NCI-H2227 (cell line): ENCODE data around the gene FAM171A2.
"Not testable (repeated sequence)": the region's sequence is repeated elsewhere in the genome, so short reads cannot be mapped to it uniquely, and the experiment has no call there.

Experiments
- DNase-seq: peaks from one replicate; lab custom pipeline; 2025; ENCODE audit not compliant: unreplicated experiment; lab: John Stamatoyannopoulos, UW

FAM171A2 gene

DNA sequence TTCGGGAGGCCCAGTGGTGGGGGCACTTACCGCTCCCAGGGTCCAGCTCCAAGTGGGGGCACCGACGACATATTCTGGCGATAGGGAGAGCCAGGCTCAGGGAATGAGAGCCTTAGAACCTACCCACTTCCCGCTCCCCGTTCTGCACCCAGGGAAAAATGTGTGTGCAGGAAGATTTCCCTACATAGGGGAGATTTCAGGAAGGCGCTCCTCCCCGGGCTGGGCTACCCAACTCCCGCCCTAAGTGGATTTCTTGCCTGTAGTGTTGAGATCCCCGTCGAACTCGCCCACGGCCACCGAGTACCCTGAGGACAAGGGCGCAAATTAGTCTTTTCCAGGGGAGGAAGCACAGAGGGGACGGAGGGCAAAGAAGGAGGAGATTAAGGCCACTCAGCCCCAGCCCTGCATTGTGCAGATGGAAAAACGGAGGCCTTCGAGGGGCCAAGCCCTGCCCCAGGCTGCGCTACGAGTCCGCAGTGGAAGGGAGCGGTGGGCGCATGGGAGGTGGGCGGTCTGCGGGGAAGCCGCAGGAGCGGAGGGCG lies 20.7 kb upstream of the FAM171A2 start:
- no peak for DNase-seq

DNA sequence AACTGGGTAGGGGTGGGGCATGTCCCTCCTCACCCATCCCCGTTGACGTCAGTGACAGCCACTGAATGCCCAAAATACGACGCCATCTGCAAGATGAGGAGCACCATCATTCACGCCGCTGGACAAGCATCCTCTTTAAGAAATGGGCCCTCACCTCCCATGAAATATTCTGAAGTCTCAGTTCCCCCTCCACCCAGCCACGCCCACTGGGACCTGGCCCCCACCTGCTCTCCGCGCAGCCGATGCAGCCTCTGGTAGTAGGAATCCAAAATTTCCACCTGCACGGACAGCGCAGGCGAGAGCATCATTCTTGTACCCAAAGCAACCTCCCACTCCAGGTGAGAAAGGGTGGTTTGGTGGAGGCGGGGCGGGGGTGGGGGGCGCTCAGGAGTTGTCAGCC lies 20.2 kb upstream of the FAM171A2 start:
- DNase-seq: no peak

DNA sequence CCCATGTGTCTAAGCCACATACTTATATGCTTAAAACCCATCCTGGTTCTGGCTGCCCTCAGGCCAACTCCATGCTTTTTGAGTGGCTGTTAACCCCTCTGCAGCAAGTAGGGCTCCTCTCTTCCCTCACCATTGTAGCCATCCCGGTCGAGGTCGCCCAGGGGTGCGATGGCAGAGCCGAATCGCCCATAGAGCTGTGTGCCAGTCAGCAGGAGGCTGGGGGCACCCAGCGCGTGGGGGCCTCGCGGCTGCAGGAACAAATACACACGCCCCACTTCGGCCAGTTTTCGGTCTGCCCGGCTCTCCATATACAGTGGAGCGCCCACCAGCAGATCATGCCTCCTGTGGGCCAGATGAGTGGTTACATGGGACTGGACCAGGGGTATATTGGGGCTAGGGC lies 19.7 kb upstream of the FAM171A2 start:
- no peak for DNase-seq

DNA sequence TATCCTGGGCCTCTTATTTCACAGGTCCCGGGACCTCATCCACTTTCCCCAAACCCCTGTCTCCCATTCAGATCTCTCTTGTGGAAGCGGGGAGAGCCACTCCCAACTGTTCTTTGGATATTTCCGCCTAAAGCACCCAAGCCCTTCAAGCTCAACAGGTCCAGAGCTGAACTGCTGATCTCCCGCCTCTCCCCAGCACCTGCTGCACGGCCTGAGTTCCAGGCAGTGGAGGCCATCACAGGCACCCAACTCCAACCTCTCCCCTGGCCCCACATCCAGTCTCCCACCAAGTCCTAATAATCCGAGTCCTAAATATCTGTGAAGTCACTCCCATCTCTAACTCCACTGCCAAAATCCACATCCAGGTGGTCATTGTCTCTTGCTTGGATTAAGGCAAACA lies 19.3 kb upstream of the FAM171A2 start:
- DNase-seq: no peak

DNA sequence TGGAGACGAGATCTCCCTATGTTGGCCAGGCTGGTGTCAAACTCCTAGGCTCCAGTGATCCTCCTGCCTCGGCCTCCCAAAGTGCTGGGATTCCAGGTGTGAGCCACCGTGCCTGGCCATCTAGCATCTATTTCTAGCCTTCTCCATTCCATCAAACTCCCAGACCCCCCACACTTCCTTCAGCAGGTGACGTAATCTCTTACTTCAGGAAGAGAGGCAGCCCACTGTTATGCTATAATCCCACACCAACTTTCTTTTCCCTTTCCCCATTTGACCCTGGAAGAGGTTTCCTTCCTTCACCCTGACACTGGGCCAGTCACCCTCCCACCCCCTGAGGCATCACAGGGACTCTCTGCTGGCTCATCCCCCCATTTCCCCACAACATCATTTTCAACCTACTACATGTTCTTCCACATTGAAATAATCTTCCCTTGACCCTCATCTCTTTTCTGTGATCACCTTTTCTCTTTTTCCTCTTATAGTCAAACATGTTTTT lies 18.2 kb upstream of the FAM171A2 start:
- DNase-seq: no peak

DNA sequence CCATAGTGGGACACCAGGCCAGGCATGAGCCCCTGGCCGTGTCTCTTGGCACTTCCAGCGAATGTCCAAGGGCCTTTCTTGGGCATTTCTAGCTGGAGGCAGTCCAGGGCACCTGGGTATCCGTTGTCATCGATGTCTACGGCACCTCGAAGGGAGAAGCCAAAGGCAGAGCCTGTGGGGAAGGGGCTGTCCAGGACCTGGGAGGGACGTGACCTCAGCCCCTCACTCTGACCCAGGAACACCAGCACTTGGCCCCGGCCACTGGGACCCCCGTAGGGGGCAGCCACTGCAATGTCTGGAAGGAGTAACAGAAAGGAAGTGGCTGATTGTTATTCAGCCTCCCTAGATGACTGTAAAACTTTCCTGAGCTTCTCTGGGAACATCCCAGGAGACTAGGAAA lies 17.1 kb upstream of the FAM171A2 start:
- DNase-seq: no peak

DNA sequence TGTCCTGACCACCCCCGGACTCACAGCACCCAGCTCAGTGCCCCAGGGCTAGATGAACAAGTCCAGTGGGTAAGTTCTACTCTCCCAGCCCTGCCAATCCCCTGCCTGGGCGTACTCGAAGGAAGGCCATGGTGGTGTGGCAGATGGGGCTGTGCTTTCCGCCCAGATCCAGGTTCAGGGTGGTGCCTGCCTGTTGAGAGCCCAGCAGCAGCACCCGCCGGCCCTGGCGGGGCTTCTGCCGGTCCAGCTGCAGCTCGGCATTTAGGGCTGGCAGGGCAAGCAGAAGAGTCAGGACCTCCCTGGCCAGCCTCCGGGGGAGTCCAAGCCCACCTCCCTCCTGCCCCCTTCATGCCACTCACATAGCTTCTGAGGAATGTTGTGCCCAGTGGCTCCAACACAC lies 16.2 kb upstream of the FAM171A2 start:
- DNase-seq: no peak

DNA sequence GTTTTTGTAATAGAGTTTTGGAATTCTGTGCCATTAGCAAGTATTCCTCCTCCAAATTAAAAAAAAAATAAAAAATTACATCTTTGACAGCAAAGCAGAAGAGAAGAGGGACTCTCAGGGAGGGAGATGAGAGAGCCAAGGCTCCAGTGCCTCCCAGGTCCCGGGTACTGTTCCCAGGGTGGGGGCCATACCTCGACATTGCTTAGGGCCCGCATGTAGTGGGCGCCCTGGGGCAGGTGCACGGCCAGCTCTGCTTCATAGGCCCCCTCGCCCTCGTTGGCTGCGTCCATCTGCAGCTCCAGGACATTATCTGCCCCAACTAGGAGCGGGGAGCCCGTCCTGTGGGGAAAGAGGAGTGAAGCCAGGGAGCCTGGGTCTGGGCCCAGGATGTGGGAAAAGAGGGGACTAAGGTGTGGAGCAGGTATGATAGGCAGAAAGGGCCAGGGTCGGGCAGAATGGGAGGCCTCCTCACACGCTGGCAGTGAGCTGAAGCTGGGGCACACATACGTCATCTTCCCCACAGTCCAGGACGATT lies 14.6 kb upstream of the FAM171A2 start:
- DNase-seq: no peak

DNA sequence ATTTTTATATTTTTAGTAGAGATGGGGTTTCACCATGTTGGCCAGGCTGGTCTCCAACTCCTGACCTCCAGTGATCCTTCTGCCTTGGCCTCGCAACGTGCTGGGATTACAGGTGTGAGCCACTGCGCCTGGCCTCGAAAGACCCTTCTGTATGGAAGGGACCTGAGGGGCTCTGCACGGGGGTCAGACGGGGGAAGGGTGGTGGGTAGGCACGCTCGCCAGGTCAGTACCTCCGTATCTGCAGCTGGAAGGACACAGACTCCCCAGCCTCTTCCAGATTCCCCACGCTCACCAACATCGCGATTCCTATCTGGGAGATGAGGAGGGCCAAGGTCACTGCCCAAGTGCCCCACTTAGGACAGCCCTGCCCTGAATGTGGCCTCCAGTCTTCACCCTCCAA lies 13.1 kb upstream of the FAM171A2 start:
- no peak for DNase-seq

DNA sequence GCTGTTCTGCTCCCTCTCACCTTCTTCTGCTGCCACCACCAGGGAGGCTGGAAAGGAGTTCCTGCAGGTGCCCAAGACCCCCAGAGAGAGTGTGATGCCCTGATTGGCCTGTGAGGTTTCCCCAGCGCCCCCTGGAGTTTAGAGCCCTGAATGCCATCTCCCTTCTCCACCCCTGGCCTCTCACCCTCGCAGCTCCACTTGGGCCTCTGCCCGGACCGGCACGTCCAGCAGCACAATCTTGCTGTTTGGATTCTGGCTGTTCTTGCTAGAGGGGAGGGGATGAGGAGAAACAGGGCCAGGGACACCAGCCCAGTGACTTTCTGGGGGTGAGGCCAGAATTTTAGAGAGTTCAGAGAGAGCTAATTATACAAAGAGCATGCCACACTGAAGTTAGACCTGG lies 12.5 kb upstream of the FAM171A2 start:
- no peak for DNase-seq

DNA sequence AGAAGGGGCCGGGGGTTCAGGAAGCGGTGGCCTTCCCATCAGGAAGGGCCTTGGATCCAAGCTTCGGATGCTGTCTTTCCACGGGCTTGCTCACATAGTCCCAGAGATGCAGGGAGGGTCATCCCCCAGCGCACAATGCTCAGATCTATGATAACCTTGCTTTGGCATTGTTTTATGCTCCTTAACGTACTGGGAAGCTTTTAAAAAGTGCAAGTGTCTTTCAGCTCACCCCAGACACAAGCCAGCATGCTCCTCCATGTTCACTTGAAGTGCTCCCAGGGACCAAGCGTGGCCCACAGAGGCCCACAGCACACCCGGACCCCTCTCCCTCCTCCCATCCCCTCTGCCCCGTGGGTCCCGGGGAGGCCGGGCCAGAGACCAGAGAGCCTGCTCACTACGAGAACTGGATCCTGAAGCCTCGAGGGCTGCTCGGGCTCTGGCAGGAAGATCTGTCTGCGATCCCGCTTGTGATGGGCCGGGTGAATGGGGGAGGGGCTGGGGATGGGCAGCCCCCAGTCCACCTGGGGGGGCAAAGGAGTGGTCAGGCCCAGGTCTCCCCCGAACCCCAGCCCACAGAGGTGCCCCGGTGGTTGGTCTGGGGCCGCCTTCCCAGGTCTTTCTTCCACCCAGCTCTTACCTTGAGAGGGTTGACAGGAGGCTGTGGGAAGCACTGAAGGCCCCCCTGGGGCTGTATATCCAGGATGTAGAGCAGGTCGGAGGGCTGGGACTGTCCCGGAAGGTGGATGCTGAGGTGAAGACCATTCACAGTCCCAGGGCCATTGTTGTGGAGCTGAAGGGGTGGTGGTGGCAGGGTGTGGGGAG lies 11.8 kb upstream of the FAM171A2 start:
- no peak for DNase-seq

DNA sequence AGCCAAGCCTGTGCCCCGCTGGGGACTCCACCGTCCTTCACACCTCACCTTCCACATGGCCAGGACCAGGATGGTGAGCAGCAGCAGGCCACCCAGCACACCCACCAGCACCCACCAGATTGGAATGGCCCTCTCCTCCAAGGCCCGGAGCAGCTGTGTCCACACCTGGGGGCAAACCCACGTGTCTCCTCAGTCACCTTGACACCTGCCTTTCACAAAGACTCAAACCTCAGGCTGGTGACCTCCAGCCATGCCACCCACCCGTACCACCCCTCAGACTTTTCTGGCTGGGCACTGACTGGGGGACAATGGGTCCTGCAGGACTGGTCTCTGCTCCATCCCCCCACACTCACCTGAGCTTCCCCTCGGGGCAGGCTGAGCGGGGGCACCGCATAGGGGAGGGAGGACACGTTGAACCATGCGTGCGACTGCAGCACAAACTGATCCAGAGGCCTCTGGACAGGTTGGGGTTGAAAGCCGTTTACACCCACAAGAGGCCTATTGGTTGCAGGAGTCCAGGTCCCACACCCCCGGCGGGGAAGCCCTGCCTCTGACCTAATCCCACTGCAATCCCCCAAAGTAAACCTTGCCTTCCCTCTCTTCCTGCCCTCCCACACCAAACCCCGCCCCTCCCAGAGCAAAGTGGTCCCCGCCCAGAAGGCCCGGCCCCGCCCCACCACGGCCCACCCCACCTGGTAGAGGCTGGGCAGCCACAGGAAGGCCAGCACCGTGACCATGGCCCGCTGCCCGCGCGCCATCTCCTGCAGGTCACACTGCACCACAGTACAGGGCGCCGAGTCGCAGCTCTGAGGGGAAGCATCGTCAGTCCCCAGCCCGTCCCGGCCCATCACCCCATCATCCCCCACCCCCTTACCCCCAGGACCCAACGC lies 10.9 kb upstream of the FAM171A2 start:
- DNase-seq: no peak

DNA sequence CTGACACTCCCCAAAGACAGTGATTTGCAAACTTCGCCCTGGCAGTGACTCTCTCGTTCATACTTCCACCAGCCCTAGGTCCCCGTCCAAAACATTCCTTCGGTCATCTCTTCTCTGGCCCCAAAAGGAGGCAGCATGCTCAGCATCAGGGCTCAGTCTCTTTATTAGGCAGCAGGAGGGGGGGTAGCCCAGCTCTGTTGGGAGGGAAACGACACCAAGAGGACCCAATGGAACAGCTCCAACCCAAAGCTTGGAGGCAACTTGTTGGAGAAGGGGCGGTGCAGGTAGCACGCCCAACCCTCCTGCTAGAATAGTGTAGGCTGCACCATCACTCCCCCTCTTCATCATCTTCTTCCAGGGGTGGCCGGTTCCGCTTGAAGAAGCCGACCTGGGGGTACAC lies 8.4 kb upstream of the FAM171A2 start:
- DNase-seq: no peak

DNA sequence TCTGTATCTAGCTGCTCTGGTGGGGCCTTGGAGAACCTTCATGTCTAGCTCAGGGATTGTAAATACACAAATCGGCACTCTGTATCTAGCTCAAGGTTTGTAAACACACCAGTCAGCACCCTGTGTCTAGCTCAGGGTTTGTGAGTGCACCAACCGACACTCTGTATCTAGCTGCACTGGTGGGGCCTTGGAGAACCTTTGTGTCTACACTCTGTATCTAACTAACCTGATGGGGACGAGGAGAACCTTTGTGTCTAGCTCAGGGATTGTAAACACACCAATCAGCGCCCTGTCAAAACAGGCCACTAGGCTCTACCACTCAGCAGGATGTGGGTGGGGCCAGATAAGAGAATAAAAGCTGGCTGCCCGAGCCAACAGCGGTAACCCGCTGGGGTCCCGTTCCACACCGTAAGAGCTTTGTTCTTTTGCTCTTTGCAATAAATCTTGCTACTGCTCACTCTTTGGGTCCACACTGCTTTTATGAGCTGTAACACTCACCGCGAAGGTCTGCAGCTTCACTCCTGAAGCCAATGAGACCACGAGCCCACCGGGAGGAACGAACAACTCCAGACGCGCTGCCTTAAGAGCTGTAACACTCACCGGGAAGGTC lies 5.9 kb upstream of the FAM171A2 start:
- DNase-seq: not testable (repeated sequence)

DNA sequence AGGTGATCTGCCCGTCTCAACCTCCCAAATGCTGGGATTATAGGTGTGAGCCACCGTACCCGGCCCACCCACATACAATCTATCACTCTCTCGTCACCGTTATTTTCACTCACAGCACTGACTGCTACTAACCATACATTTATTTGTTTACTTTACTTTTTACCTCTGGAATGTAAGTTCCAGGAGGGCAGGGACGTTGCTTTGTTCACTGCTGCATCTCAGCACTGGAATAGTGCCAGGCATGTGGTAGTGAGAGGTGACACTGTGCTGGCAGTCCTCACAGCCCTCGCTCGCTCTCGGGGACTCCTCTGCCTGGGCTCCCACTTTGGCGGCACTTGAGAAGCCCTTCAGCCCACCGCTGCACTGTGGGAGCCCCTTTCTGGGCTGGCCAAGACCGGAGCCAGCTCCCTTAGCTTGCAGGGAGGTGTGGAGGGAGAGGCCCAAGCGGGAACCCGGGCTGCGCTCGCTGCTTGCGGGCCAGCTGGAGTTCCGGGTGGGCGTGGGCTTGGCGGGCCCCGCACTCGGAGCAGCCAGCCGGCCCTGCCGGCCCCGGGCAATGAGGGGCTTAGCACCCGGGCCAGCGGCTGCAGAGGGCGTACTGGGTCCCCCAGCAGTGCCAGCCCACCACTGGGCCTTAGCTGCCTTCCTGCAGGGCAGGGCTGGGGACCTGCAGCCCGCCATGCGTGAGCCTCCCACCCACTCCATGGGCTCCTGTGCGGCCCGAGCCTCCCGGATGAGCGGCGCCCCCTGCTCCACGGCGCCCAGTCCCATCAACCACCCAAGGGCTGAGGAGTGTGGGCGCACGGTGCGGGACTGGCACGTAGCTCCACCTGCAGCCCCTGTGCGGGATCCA lies 5.0 kb upstream of the FAM171A2 start:
- not testable (repeated sequence) for DNase-seq

DNA sequence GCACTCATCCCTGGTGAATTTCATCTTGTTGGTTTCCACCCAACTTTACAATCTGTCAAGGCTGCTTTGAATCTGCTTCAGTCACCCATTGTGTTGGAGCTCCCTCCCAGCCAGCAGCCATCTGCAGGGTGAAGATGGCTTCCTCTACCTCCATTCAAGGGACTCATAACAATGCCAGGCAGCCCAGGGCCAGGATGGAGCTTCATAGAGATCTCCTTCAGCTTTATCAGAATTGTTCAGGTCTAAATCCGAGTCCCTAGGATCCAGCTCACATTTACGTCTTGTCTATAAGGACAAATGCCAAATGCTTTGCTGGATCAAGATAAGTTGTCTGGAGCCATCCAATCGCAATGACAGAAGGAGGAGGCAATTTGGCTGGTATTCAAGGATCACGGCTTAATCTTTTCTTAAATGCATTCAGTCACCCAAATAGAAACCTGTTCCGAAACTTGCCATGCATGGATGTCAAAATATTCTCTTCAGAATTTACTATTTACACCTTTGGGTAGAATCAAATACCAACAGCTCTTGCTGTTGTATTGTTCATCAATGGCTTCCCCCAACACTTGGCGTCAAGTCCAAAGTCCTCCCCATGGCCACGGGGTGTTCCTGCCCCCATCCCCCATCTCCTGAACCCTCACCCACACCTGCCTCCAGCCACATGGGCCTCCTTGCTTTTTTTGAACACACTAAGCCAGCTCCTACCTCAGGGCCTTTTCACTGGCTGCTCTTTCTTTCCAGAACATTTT lies 3.8 kb upstream of the FAM171A2 start:
- no peak for DNase-seq

DNA sequence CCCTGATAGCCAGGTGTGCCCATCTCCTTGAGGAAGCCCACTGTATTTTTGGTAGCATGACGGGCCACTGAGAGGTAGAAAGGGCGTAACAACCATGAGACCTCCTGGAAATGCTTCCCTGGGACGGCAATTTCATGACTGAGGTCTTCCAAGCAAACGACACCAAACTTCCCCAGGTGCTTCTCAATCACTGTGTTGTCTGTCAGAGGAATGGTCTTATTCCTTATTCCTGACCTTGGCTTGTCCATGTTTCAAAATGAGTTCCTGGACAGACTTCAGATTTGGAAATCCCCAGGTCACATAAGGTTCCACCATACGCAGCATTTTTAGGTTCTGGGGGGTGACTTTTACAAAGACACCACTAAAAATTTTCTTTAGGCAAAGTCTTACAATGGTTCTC lies 1.4 kb upstream of the FAM171A2 start:
- not testable (repeated sequence) for DNase-seq

DNA sequence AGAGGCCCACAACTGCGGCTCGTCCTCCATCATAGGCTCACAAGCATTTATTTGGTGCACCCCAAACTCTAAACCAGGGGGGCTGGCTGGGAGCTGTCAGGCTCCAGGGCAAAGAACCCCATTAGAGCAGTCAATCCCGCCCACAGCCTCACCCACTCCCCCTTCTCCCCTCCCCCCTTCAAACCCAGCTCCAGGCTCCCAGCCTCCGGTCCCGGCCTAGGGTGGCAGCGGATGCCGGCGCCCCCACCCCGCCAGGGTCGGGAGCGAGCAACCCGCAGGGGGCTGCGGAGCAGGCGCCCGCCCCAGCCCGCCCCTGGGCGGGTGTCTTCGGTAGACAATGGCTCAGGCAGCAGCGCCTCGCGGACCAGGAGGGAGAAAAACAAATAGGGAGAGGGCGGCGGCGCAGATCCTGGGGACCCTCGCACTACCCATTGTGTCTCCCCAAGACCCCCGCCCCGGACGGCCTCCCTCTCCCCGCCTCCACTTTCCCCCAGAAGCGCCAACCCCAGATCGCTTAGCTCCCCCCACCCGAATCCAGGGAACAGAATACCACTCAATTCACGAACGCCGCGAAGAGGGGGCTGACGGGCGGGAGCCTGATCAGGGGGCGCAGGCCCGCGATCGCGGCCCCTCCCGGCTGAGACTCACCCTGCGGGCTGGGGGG lies 572 bp downstream of the FAM171A2 start:
- DNase-seq: peak; percentile 60

DNA sequence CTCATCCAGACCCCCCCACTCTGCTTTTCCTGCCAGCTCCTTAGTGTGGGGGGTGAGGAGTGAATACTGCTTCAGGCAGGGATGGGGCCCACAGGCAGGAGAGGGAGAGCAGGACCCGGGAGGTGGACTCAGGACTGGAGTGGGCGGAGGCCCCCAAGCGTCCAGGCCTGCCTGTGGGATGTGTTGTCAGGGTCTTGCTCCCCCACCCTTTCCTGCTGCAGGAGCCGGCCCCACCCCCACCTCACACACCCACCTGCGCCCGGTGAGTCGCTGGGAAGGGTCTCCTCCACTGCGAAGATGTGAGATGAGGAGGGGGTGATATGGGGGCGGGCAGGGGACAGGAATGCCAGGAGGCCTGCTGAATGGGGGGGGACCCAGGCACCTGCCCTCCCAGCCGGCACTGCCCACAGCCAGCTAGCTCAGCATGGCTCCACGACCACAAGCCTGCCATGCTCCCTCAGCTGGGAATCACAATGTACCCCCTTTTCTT lies 1.1 kb downstream of the FAM171A2 start:
- peak; percentile 47 for DNase-seq
